ENCODE results near the gene NUDCD2. TPM values are rescaled to one million over a fixed set of nuclear protein-coding genes. Genes with fewer than 3 reads are reported as not detected.
"Not testable (repeated sequence)": the region's sequence is repeated elsewhere in the genome, so short reads cannot be mapped to it uniquely, and the experiment has no call there.

NUDCD2 gene
- total and polyA plus RNA-seq, 8 donors, result 17.9 to 56.7 (median 48.6) TPM

DNA sequence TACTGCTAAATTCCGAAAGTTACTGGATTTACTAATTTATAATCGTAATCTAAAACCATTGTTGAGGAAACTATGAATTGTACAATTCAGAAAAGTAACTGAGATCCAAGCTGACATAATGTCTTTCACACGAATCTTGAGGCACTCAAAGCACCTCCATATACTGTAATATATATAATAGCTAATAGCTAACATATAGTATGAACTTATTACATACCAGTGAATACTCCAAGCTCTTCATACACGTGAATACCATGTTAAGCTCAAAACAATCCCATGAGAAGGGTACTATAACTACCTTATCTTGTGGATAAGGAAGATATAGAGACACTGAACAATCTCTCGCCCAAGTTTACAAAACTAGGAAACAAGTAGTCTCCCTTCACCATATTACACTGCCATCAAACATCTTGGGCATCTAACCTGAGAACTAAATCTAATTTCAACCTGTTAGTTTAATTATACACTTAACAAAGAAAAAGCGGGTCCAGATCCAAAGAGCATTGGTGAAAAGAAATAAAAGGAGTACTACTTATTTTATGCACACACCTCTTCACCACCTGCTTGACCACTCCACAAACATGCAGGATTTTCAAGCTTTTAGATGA is 1.0 kb downstream of the NUDCD2 start:
- H3K9me3 ChIP-seq, result no peaks in the 10 kb centered on the region
- no peak for DNase-seq
- peak overlapping the region; percentile 67 to 68 for H3K4me3 ChIP-seq
- peak overlapping the region; percentile 94 to 96 for H3K27ac ChIP-seq
- H3K27me3 ChIP-seq, result no peaks in the 10 kb centered on the region
- intact Hi-C loops (cut with DNase I), result no loop called here
- no peak for ATAC-seq
- TF ChIP-seq, protein P1, sequence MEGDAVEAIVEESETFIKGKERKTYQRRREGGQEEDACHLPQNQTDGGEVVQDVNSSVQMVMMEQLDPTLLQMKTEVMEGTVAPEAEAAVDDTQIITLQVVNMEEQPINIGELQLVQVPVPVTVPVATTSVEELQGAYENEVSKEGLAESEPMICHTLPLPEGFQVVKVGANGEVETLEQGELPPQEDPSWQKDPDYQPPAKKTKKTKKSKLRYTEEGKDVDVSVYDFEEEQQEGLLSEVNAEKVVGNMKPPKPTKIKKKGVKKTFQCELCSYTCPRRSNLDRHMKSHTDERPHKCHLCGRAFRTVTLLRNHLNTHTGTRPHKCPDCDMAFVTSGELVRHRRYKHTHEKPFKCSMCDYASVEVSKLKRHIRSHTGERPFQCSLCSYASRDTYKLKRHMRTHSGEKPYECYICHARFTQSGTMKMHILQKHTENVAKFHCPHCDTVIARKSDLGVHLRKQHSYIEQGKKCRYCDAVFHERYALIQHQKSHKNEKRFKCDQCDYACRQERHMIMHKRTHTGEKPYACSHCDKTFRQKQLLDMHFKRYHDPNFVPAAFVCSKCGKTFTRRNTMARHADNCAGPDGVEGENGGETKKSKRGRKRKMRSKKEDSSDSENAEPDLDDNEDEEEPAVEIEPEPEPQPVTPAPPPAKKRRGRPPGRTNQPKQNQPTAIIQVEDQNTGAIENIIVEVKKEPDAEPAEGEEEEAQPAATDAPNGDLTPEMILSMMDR (IDR thresholded peaks at IDR 0.05), result no peak
- H3K4me1 ChIP-seq, result peaks cover 10 to 38% of the 10 kb centered on the region in 2 donors
- H3K36me3 ChIP-seq, result peaks cover 0 to 18% of the 10 kb centered on the region in 2 donors

DNA sequence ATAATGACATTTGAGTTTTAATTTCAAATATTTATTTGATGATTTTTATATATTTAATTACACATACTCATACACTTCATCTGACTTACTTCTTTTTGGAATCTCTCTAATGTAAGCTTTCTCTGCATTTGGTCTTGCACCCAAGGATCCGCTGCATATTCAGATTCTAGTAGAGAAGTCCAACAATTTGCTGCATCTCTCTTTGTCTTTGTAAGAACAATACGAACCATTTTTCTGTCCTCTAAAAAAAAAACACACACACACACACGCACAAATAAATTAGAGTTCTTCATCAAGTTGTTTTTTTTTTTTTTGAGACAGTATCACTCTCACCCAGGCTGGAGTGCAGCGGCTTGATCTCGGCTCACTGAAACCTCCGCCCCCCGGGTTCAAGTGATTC is 3.1 kb downstream of the NUDCD2 start:
- TF ChIP-seq, protein P1 (IDR thresholded peaks at IDR 0.05), result no peak
- intact Hi-C loops (cut with DNase I), result no loop called here
- Histone ChIP-seq H3K4me3 (no peak overlapping the region), H3K4me1 (peaks cover 6 to 30% of the 10 kb centered on the region in 2 donors), H3K27ac (no peak overlapping the region), H3K27me3 (no peaks in the 10 kb centered on the region), H3K36me3 (peaks cover 0 to 24% of the 10 kb centered on the region in 2 donors), H3K9me3 (no peaks in the 10 kb centered on the region)
- no peak for DNase-seq
- no peak for ATAC-seq

DNA sequence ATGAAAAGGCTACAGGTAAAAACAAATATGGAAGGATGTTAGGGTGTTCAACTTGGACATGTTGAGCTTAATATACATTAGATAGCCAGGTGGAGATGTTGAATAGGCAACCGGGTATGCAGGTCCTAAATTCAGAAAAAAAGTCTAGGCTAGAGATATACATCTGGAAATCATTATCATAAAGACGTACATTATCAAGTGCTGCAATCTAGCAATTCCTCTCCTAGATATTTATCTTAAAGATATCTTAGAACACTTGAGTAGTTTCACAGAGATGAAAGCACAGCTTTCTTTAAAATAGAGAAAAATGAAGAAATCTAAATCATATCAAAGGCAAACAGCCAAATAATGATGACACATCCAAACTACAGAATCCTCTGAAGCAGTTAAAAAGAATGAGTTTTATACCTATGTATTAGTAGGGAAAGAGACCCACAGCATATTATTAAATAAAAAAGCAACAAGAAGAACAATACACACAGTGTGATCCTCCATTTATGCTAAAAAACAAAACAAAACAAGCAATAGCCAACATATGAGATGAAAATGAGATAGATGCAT is 3.8 kb downstream of the NUDCD2 start:
- peaks cover 6 to 24% of the 10 kb centered on the region in 2 donors for H3K4me1 ChIP-seq
- intact Hi-C loops (cut with DNase I), result no loop called here
- ATAC-seq (no peak), DNase-seq (no peak)
- no peaks in the 10 kb centered on the region for H3K27me3 ChIP-seq
- H3K9me3 ChIP-seq, result no peaks in the 10 kb centered on the region
- no peak overlapping the region for H3K4me3 ChIP-seq
- H3K36me3 ChIP-seq, result peaks cover 0 to 30% of the 10 kb centered on the region in 2 donors
- H3K27ac ChIP-seq, result no peak overlapping the region
- TF ChIP-seq, protein P1 (IDR thresholded peaks at IDR 0.05), result no peak

DNA sequence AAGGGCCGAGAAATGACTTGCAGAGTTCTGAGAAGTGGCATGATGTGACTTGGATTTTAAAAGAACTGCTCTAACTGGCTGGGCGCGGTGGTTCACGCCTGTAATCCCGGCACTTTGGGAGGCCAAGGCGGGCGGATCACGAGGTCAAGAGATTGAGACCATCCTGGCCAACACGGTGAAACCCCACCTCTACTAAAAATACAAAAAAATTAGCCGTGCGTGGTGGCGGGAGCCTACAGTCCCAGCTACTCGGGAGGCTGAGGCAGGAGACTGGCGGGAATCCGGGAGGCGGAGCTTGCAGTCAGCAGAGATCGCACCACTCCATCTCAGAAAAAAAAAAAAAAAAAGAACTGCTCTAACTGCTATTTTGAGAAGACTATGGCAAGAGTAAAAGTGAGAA is 4.5 kb downstream of the NUDCD2 start:
- H3K9me3 ChIP-seq; intact Hi-C loops (cut with DNase I); H3K27me3 ChIP-seq; H3K27ac ChIP-seq; ATAC-seq; H3K4me3 ChIP-seq; DNase-seq: not testable (repeated sequence)
- peaks cover 0 to 32% of the 10 kb centered on the region in 2 donors for H3K36me3 ChIP-seq
- peaks cover 6 to 18% of the 10 kb centered on the region in 2 donors for H3K4me1 ChIP-seq

DNA sequence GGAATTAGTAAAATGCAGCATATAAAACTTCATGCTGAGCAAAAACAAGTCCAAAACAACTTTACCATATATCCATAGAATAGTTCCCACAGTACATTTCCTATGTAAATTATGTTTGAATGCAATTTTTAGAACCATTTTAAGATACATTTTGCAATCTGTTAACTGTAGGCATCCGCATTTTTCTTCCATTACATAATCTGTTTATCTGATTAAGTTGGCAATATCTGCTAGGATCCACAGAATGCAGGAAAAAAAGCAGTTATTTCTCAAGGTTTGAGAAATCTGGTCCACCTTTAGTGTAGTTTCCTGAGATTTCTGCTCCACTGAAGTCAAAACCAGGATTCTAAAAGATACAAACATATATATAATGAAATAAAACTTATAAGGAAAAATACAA is 6.2 kb downstream of the NUDCD2 start:
- no peak for ATAC-seq
- Histone ChIP-seq H3K9me3 (no peaks in the 10 kb centered on the region), H3K27ac (no peak overlapping the region), H3K4me1 (peaks cover 2 to 10% of the 10 kb centered on the region in 2 donors), H3K27me3 (no peaks in the 10 kb centered on the region), H3K4me3 (no peak overlapping the region), H3K36me3 (peaks cover 0 to 39% of the 10 kb centered on the region in 2 donors)
- TF ChIP-seq, protein P1 (IDR thresholded peaks at IDR 0.05), result no peak
- DNase-seq, result no peak
- intact Hi-C loops (cut with DNase I), result no loop called here
